ENCODE data around the gene DMWD.

DNA sequence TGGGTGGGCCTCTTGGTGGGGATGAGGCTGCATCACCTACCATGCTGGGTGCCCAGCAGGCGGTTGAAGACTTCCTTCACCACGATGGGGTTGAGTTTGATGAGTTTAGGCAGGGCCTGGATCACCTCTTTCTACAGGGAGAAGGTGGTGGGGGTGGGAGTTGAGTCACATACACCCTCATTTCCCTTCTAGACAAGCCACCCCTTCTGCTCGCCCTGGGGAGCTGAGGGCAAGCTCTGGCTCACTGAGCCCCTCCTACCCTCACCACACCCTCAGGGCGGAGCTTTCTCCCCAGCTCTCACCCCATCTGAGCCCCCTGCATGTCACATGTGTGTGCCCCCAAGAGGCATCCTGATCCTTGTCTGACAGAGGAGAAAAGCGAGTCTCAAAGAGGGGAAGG lies 30.1 kb upstream of the DMWD start:
- TF ChIP-seq, protein P1, sequence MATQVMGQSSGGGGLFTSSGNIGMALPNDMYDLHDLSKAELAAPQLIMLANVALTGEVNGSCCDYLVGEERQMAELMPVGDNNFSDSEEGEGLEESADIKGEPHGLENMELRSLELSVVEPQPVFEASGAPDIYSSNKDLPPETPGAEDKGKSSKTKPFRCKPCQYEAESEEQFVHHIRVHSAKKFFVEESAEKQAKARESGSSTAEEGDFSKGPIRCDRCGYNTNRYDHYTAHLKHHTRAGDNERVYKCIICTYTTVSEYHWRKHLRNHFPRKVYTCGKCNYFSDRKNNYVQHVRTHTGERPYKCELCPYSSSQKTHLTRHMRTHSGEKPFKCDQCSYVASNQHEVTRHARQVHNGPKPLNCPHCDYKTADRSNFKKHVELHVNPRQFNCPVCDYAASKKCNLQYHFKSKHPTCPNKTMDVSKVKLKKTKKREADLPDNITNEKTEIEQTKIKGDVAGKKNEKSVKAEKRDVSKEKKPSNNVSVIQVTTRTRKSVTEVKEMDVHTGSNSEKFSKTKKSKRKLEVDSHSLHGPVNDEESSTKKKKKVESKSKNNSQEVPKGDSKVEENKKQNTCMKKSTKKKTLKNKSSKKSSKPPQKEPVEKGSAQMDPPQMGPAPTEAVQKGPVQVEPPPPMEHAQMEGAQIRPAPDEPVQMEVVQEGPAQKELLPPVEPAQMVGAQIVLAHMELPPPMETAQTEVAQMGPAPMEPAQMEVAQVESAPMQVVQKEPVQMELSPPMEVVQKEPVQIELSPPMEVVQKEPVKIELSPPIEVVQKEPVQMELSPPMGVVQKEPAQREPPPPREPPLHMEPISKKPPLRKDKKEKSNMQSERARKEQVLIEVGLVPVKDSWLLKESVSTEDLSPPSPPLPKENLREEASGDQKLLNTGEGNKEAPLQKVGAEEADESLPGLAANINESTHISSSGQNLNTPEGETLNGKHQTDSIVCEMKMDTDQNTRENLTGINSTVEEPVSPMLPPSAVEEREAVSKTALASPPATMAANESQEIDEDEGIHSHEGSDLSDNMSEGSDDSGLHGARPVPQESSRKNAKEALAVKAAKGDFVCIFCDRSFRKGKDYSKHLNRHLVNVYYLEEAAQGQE (IDR thresholded peaks at IDR 0.05; ENCODE audit: low read depth, low read length): no peak
- TF ChIP-seq CTCF (IDR thresholded peaks at IDR 0.05): no peak
- no peak for TF ChIP-seq RAD21 (IDR thresholded peaks at IDR 0.05; ENCODE audit: low read length)
- TF ChIP-seq POLR2AphosphoS5 (IDR thresholded peaks at IDR 0.05; ENCODE audit: low read depth, low read length): no peak
- no peak for TF ChIP-seq FOXJ3 (CRISPR knock-in tag; IDR thresholded peaks at IDR 0.05)
- TF ChIP-seq USF1 (IDR thresholded peaks at IDR 0.05; ENCODE audit: borderline replicate concordance, low read depth): no peak
- TF ChIP-seq NFIC (IDR thresholded peaks at IDR 0.05; ENCODE audit: borderline replicate concordance): no peak
- TF ChIP-seq CHD2 (IDR thresholded peaks at IDR 0.05; ENCODE audit: low read length, partially characterized antibody): no peak

Data from SK-N-SH (cell line).